IMR-90 (cell line): ENCODE measurements around the gene SYTL3. TPM values are rescaled to one million over a fixed set of nuclear protein-coding genes. Genes with fewer than 3 reads are reported as not detected.

Source experiments
- ATAC-seq: fragments of 200-7000 bp; cut with Tn5 transposase; 2 replicates; pipeline ENCODE4 v1.9.1; 2020; ENCODE audit warnings: low read depth, mild to moderate bottlenecking, moderate library complexity
- BruUV-seq: library from RNA; stranded (reverse); fragments of 400-500 nt; replicated peaks from 2 replicates; lab custom pipeline; 2021; lab: Mats Ljungman, UMichigan
- CTCF ChIA-PET: fragments of 300-600 bp; formaldehyde crosslinking; extraction: SDS; loops from one replicate; lab custom pipeline; 2021; ENCODE audit warnings: antibody characterized with exemption; lab: Yijun Ruan, JAX
- POLR2A ChIA-PET: fragments of 300-600 bp; sonication (Branson Sonifier 250); formaldehyde crosslinking; loops from one replicate; lab custom pipeline; 2022; ENCODE audit warnings: antibody characterized with exemption; ENCODE audit not compliant: unreplicated experiment; lab: Charles Lee
- DNase-seq: peaks from one replicate; pipeline ENCODE4 v3.0.0; 2013
- H2AFZ ChIP-seq: replicated peaks from 2 replicates; pipeline ENCODE3; 2013; ENCODE audit warnings: low read length, mild to moderate bottlenecking; ENCODE audit not compliant: poor library complexity
- H2AK5ac ChIP-seq: 2 replicates; pipeline ENCODE4 v1.6.1; 2013; ENCODE audit warnings: low read depth, low read length, inconsistent platforms
- H2AK9ac ChIP-seq: replicated peaks from 2 replicates; pipeline ENCODE3; 2013; ENCODE audit warnings: mild to moderate bottlenecking, low read depth, low read length, moderate library complexity; ENCODE audit not compliant: poor library complexity
- H2BK120ac ChIP-seq: 2 replicates; pipeline ENCODE4 v1.6.1; 2013; ENCODE audit warnings: low read depth, low read length, inconsistent platforms
- H2BK15ac ChIP-seq: 3 replicates; pipeline ENCODE4 v1.6.1; 2013; ENCODE audit warnings: low read depth, low read length, inconsistent platforms
- H2BK20ac ChIP-seq: 2 replicates; pipeline ENCODE4 v1.6.1; 2013; ENCODE audit warnings: low read depth, mild to moderate bottlenecking, inconsistent platforms, low read length, moderate library complexity
- H2BK5ac ChIP-seq: 2 replicates; pipeline ENCODE4 v1.6.1; 2013; ENCODE audit warnings: mild to moderate bottlenecking, low read depth, low read length, inconsistent platforms; ENCODE audit not compliant: poor library complexity, severe bottlenecking
- H3K14ac ChIP-seq: replicated peaks from 2 replicates; pipeline ENCODE4 v1.6.1; 2013; ENCODE audit warnings: low read depth, low read length, inconsistent platforms
- H3K18ac ChIP-seq: 2 replicates; pipeline ENCODE4 v1.6.1; 2013; ENCODE audit warnings: low read depth, low read length, control low read depth
- H3K23ac ChIP-seq: 2 replicates; pipeline ENCODE4 v1.6.1; 2013; ENCODE audit warnings: low read depth, low read length, inconsistent platforms
- H3K27ac ChIP-seq: 2 replicates; pipeline ENCODE4 v1.5.1; 2013; ENCODE audit warnings: mild to moderate bottlenecking, control low read depth, low read length; ENCODE audit not compliant: insufficient read depth
- H3K27me3 ChIP-seq: 2 replicates; pipeline ENCODE4 v1.6.1; 2013; ENCODE audit warnings: low read length; ENCODE audit not compliant: control insufficient read depth, insufficient read depth
- H3K36me3 ChIP-seq: 2 replicates; pipeline ENCODE4 v1.6.1; 2013; ENCODE audit warnings: low read length, mixed read lengths; ENCODE audit not compliant: control insufficient read depth, insufficient read depth
- H3K4ac ChIP-seq: 2 replicates; pipeline ENCODE4 v1.6.1; 2013; ENCODE audit warnings: low read depth, low read length, inconsistent platforms
- H3K4me1 ChIP-seq: 2 replicates; pipeline ENCODE4 v1.6.1; 2013; ENCODE audit warnings: low read length, mixed read lengths; ENCODE audit not compliant: control insufficient read depth, insufficient read depth
- H3K4me2 ChIP-seq: 2 replicates; pipeline ENCODE4 v1.6.1; 2013; ENCODE audit warnings: low read depth, mild to moderate bottlenecking, control low read depth, low read length, moderate library complexity
- H3K4me3 ChIP-seq: 2 replicates; pipeline ENCODE4 v1.5.1; 2013; ENCODE audit warnings: low read depth, mild to moderate bottlenecking, control low read depth, low read length, moderate library complexity; ENCODE audit not compliant: insufficient read depth
- H3K56ac ChIP-seq: 2 replicates; pipeline ENCODE4 v1.6.1; 2013; ENCODE audit warnings: low read length, inconsistent platforms; ENCODE audit not compliant: insufficient read depth; ENCODE audit errors: extremely low read depth
- H3K79me1 ChIP-seq, 2 experiments: 2 replicates each; pipeline ENCODE4 v1.6.1; 2013; ENCODE audit warnings: low read length in 2 of 2, inconsistent platforms in 1 of 2, low read depth in 1 of 2
- H3K9ac ChIP-seq: 2 replicates; pipeline ENCODE4 v1.6.1; 2013; ENCODE audit warnings: low read depth, low read length, control low read depth
- H3K9me1 ChIP-seq: 2 replicates; pipeline ENCODE4 v1.6.1; 2013; ENCODE audit warnings: low read length, inconsistent platforms; ENCODE audit not compliant: insufficient read depth
- H3K9me3 ChIP-seq: 2 replicates; pipeline ENCODE4 v1.6.1; 2013; ENCODE audit warnings: low read length; ENCODE audit not compliant: control insufficient read depth, insufficient read depth
- H4K20me1 ChIP-seq: 2 replicates; pipeline ENCODE4 v1.6.1; 2013; ENCODE audit warnings: low read length, inconsistent platforms; ENCODE audit not compliant: insufficient read depth
- H4K5ac ChIP-seq: 2 replicates; pipeline ENCODE4 v1.6.1; 2013; ENCODE audit warnings: mild to moderate bottlenecking, low read depth, low read length, control low read depth
- H4K8ac ChIP-seq, 2 experiments: 2 replicates each; pipeline ENCODE4 v1.6.1; 2013; ENCODE audit warnings: low read depth in 2 of 2, low read length in 2 of 2, control low read depth in 1 of 2, inconsistent platforms in 1 of 2
- H4K91ac ChIP-seq: 2 replicates; pipeline ENCODE4 v1.6.1; 2013; ENCODE audit warnings: low read depth, low read length, inconsistent platforms; ENCODE audit not compliant: insufficient read depth
- BHLHE40 ChIP-seq: fragments of 150-350 bp; IDR thresholded peaks from 2 replicates; pipeline ENCODE4 v1.6.1; 2016; ENCODE audit warnings: mild to moderate bottlenecking, low read depth, low read length
- MAZ ChIP-seq: IDR thresholded peaks from 2 replicates; pipeline ENCODE4 v1.6.1; 2012; ENCODE audit warnings: low read depth, mild to moderate bottlenecking, low read length, improper control_type of control experiment, moderate library complexity, borderline replicate concordance
- POLR2A ChIP-seq: IDR thresholded peaks from 2 replicates; pipeline ENCODE4 v1.6.1; 2012; ENCODE audit warnings: mild to moderate bottlenecking, low read depth, low read length
- RAD21 ChIP-seq: IDR thresholded peaks from 2 replicates; pipeline ENCODE4 v1.6.1; 2012; ENCODE audit warnings: low read length, improper control_type of control experiment
- WGBS, 2 experiments: methylation state at CpG; one replicate each; pipeline versions ENCODE4 v1.1.5 to v1.1.7; 2013; ENCODE audit warnings: missing lambda C conversion rate in 2 of 2; ENCODE audit not compliant: insufficient read length in 1 of 2; ENCODE audit errors: extremely low coverage in 2 of 2; 5-methylcytosine and 5-hydroxymethylcytosine counted together
- dilution Hi-C: fragments of 300-500 bp; cut with HindIII; formaldehyde crosslinking; loops from one replicate; pipeline ENCODE4 v1.14.3; 2018; ENCODE audit warnings: low sequenced_read_pairs; ENCODE audit not compliant: unreplicated experiment
- in situ Hi-C: fragments of 300-500 bp; cut with MboI; formaldehyde crosslinking; loops from 3 replicates; pipeline ENCODE4 v1.14.3; 2019; ENCODE audit warnings: low sequenced_read_pairs, inconsistent platforms, mixed read lengths
- intact Hi-C: fragments of 100-400 bp; cut with micrococcal nuclease; formaldehyde crosslinking; loops from 2 replicates; pipeline ENCODE4 v1.10.0; 2022
- polyA plus RNA-seq, 3 experiments: library from polyadenylated mRNA; depleted of rRNA; stranded (reverse); fragments of >200 nt; gene quantifications; 2 replicates each; pipeline ENCODE4 v1.2.3, GENCODE V29; 2012; ENCODE audit warnings: low replicate concordance in 1 of 3
- total RNA-seq: library from RNA; depleted of rRNA; stranded (reverse); fragments of >200 nt; gene quantifications from 2 replicates; pipeline ENCODE4 v1.2.3, GENCODE V29; 2012
- TF ChIP-seq, protein P1 (sequence below): conservative IDR thresholded peaks from 2 replicates; pipeline ENCODE4 v1.5.1; 2012; ENCODE audit warnings: mild to moderate bottlenecking, low read depth, low read length, improper control_type of control experiment

Gene SYTL3
- total and polyA plus RNA-seq, 2 of the 4 experiments (the other 2 are of a cell fraction), result 2.9 to 4.3 TPM

- H2BK120ac ChIP-seq, result no peak overlapping the region
- H3K9me1 ChIP-seq, result peaks cover 4% of the 10 kb centered on the region
- no peak for DNase-seq
- POLR2A ChIA-PET, result no interaction called here
- H3K9me3 ChIP-seq, result no peaks in the 10 kb centered on the region
- H3K9ac ChIP-seq, result no peak overlapping the region
- H3K79me1 ChIP-seq, result peaks cover 12 to 65% of the 10 kb centered on the region in 2 experiments
- intact Hi-C loops, result no loop called here
- no peak for TF ChIP-seq RAD21
- no peak for TF ChIP-seq BHLHE40
- TF ChIP-seq, protein P1, sequence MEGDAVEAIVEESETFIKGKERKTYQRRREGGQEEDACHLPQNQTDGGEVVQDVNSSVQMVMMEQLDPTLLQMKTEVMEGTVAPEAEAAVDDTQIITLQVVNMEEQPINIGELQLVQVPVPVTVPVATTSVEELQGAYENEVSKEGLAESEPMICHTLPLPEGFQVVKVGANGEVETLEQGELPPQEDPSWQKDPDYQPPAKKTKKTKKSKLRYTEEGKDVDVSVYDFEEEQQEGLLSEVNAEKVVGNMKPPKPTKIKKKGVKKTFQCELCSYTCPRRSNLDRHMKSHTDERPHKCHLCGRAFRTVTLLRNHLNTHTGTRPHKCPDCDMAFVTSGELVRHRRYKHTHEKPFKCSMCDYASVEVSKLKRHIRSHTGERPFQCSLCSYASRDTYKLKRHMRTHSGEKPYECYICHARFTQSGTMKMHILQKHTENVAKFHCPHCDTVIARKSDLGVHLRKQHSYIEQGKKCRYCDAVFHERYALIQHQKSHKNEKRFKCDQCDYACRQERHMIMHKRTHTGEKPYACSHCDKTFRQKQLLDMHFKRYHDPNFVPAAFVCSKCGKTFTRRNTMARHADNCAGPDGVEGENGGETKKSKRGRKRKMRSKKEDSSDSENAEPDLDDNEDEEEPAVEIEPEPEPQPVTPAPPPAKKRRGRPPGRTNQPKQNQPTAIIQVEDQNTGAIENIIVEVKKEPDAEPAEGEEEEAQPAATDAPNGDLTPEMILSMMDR, result no peak
- no peak for TF ChIP-seq POLR2A
- TF ChIP-seq MAZ, result no peak
- no peak overlapping the region for H3K4ac ChIP-seq
- H3K27me3 ChIP-seq, result no peaks in the 10 kb centered on the region
- H3K18ac ChIP-seq, result no peak overlapping the region
- WGBS, 2 experiments, result 100% methylated on average over 4 of the region's 6 CpGs; no CpG with 5 or more reads in 1 of the 2 experiments
- no peak overlapping the region for H3K56ac ChIP-seq
- CTCF ChIA-PET, result no interaction called here
- H3K4me3 ChIP-seq, result no peak overlapping the region
- no peak overlapping the region for H3K23ac ChIP-seq
- H2BK20ac ChIP-seq, result no peak overlapping the region
- no peak overlapping the region for H2BK15ac ChIP-seq
- H4K8ac ChIP-seq, result no peak overlapping the region
- H2AK9ac ChIP-seq, result no peak overlapping the region
- H3K14ac ChIP-seq, result no peak overlapping the region
- no peak overlapping the region for H4K91ac ChIP-seq
- no peak overlapping the region for H3K27ac ChIP-seq
- in situ Hi-C loops, result no loop called here
- no peak overlapping the region for H2AK5ac ChIP-seq
- no peak overlapping the region for H2AFZ ChIP-seq
- peaks cover 12% of the 10 kb centered on the region; the same call in 1 of the 2 replicates for H4K20me1 ChIP-seq
- H3K4me2 ChIP-seq, result no peak overlapping the region
- peaks cover 39% of the 10 kb centered on the region for H3K36me3 ChIP-seq
- peaks cover 2% of the 10 kb centered on the region; the same call in 1 of the 2 replicates for H3K4me1 ChIP-seq
- no peak for ATAC-seq
- H2BK5ac ChIP-seq, result no peak overlapping the region
- H4K5ac ChIP-seq, result no peak overlapping the region
- dilution Hi-C loops, result no loop called here
- no TSS peak for BruUV-seq
These were observed 137.5 kb downstream of the SYTL3 start for GRCh38 chr6:158787395-158787794.
